Effector CD8-positive, alpha-beta T cell (primary cell): ENCODE measurements around the gene CMKLR1.

Source experiments
- DNase-seq: peaks from one replicate; lab custom pipeline; 2025; lab: John Stamatoyannopoulos, UW
- total RNA-seq, 4 experiments: gene quantifications; one replicate each; lab custom pipeline; 2026; lab: John Stamatoyannopoulos, UW

The CMKLR1 gene, protein sequence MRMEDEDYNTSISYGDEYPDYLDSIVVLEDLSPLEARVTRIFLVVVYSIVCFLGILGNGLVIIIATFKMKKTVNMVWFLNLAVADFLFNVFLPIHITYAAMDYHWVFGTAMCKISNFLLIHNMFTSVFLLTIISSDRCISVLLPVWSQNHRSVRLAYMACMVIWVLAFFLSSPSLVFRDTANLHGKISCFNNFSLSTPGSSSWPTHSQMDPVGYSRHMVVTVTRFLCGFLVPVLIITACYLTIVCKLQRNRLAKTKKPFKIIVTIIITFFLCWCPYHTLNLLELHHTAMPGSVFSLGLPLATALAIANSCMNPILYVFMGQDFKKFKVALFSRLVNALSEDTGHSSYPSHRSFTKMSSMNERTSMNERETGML
- 1.1 to 8.8 (median 6.2) reads per million in 4 experiments for total RNA-seq

DNA sequence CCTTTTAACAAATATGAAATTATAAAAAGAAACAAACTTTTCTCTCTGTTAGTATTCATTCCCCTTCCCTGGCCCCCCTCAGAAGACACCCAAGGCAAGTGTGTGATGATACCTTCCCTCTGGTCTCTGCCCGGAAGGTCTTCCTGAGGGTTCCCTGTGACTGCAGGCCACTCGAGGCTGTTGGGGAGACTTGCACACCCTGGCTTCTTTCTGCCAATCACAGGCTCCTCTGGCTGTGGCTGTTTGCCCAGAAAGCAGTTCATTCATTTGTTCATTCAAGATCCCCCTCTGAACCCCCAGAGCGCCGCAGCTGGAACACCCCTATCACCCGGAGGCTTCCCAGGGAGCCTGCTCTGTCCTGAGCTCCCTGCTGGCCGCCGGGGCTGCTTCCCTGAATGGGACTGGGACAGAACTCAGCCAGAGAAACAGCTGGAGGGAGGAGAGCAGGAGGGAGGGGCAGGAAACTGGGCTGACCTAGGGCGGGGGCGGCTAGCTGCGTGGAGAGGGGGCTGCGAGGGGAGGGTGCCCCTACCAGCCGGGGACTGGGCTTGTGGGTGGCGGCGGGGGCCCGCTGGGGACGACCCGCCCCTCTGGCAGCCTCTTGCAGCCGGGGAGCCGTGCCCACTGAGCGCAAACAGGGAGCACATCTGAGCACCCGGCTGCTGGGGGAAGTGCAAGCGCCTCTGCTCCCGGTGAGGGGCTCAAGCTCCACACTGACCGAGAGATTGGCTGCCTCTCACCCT lies at the start of gene CMKLR1:
TSS of gene CMKLR1 (minus strand) at position 397 of the 743 bp plus-strand sequence. CDS start 45,720 bp downstream, outside the sequence.
- DNase-seq = no peak

DNA sequence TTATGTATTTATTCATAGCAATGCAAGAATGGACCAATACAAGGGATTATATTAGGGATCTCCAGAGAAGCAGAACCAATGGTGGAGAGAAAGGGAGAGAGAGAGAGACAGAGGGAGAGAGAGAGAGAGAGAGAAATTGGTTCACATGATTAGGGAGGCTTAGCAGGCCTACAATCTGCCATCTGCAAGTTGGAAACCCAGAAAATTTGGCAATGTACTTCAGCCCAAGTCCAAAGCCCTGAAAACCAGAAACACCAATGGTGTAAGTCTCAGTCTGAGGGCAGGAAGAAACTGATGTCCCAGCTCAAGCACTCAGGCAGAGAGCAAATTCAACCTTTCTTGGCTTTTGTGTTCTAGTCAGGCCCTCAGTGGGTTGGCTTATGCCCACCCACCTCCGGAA lies 48.7 kb upstream of the CMKLR1 start:
- no peak for DNase-seq

DNA sequence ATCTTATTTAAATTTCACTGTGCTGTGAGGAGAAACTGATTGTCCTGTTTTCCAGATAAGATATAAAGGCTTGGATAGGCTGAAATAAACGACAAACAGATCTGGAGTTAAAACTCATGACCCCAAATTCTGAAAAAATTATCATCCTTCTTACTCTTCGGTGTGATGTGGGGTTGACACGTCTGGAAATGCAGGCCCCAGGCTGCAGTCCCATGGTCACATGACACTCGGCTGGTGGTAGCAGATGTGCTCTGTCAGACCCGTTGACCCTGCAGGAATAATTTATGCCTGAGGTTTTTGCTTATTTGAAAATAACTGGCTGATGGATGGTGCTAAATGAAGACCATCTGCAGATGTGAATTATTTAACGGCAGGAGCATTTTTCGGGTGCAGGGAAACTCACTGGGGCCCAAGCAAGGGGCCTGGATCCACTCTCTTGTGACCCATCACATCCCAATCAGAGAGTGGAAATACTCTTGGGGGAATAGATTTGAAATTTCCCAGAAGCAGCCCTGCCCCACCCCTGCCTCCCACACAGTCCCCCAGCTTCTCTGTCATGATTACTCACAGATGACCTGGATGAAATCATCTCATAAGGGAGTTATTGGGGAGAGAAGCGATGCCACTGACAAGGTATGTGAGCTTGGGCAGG lies 47.7 kb upstream of the CMKLR1 start:
- DNase-seq = no peak

DNA sequence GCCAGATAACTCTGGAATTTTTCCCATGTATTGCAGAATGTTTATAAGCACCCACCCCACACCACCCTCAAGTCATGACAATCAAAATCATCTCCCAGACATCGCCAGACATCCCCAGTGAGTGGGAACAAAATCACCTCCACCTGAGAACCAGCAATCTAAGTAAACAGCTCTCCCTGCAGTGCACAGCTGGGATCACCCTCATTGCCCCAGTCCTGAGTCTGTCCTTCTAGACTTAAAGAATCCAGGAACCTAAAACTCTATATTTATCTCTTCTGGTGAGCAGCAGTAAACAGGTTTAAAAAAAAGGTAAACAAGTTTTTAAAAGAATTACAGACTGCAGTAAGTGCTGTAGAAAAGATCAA lies 43.3 kb upstream of the CMKLR1 start:
- DNase-seq = no peak

DNA sequence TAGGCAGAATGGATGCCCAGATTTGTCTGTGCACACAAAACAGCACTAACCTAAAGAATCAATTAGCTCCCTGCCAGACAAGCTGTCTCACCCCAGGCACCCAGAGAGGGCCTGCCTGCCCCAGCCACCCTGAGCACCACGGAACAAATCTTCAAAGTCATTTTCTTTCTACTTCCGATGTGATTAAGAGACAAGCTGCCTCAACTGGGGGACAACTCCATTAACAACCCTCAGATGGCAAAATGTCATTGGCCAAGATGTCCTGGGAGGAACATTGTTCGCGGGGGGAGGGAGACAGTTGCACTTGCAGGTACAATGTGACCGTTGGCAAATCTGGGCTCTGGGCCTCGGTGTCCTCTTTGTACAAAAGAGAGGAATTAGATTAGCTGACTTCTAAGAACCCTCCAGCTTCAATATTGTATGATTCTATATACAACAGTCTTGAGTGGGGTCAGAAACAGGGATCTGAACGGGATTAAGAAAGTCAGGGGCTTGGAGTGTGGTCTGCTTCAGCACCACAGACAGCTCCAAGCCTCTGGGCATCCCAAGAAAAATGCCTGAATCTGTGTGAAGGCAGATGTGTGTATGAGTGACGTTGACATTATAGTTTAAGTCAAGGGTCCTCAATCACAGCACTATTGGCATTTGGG lies 42.8 kb upstream of the CMKLR1 start:
- no peak for DNase-seq

DNA sequence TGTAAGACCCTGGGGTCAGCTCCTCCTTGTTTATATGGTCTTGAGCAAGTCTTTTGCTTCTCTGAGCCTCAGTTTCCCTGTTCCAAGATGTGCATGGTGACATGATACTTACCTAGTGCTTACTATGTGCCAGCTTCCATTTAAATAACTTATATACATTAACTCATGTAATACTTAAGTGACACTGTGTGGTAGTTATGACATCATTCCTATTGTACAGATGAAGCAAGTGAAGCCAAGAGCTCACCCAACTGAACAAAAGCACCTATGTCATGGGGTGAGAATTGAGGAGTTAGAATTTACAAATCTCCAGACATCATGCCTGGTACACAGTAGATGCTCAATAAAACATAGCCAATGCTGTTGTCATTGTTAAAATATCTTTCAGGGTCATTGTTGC lies 41.3 kb upstream of the CMKLR1 start:
- DNase-seq = no peak

DNA sequence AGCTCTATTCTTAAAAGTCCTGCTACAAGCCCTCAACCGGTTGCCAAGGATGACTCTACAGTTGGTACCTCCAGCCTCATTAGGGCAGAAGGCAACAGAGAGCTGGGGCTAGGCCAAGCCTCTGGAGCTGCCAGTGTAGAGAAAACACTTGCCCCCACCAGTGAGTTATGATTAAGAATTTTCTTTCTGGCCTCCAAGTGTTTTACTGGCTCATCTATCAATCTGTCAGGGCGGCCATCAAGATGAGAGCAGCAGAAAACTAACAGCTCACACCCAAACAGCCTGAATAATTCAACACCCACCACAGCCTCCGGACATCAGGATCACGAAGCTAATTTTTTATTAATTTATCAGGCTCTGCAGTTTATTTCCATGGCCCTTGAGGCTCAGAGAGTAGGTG lies 40.7 kb upstream of the CMKLR1 start:
- no peak for DNase-seq

DNA sequence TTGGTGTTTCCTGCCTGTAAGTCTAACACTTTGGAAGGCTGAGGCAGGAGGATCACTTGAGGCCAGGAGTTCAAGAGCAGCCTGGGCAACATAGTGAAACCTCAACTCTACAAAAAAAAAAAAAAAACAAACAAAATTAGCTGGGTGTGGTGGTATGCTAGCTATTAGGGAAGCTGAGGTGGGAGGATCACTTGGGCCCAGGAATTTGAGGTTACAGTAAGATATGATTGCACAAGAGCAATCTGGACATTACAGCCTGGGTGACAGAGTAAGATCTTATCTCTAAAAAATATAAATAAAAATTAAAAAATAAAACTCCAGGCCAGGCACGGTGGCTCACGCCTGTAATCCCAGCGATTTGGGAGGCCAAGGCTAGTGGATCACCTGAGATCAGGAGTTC lies 39.8 kb upstream of the CMKLR1 start:
- DNase-seq = no peak

DNA sequence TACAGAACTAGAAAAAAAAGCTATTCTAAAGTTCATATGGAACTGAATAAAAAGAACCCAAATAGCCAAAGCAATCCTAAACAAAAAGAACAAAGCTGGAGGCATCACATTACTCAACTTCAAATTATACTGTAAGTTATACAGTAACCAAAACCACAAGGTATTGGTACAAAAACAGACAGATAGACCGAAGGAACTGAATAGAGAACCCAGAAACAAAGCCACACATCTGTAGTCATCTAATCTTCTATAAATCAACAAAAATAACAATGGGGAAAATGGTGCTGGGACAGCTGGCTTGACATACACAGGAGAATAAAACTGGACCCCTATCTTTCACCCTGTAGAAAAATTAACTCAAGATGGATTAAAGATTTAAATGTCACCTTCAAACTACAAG lies 38.1 kb upstream of the CMKLR1 start:
- no peak for DNase-seq

DNA sequence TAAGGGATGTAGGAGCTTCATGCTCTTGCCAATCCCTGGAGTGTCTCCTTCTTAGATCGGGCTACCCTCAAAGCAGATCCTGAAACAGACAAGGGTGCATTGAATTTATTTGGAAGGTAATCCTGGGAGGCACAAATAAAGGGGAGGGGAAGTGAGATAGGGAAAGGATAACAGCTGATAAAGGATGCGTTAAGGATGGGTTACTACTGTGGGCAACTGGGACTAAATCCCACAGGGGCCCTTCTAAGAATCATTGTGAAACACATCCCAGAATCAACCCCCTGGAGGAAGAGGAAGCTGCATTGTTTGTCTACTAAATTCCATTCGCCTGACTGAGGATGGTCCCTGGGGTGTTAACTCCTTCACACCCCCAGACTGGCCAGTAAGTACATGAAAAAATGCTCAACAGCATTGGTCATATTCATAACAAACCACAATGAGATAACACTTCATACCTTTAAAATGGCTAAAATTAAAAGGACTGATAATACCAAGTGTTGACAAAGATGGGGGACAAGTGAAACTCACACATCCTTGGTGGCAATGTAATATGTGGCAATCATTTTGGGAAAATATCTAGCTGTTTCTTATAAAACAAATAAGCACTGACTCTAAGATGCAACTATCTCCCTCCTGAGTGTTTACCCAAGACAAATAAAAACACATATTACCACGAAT lies 37.0 kb upstream of the CMKLR1 start:
- DNase-seq = no peak

DNA sequence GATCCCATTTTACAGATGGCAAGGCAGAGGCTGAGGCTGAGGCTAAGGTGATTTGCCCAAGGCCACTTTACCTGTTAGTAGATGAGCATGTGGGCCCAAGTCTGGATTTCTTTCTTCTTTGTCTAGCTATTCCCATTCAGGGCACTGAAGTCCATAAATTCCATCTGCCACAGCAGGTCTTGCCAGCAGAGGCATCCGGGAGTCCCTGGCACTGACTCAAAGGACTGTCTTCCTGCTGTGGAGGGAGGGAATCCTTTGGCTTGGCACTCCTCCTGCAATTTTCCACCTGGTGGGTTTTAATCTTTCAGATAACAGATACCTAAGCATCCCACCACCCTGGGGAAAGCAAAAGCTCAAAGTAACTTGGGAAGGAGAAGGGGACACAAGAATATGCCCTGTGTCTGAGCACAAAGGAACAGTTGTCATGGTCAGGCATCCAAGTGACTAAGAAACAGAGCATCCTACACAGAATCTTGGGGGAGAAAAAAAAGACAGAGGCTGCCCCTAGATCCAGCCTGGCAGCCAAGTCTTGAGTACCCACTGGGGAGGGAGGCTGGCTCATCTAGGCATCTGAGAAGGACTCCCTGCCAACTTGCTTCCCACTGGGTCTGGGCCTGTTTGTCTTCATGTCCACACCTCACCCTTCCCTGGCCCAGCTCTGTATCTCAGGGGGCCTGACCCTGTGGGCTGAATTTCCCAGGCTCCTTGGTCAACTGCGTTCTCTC lies 35.6 kb upstream of the CMKLR1 start:
- no peak for DNase-seq

DNA sequence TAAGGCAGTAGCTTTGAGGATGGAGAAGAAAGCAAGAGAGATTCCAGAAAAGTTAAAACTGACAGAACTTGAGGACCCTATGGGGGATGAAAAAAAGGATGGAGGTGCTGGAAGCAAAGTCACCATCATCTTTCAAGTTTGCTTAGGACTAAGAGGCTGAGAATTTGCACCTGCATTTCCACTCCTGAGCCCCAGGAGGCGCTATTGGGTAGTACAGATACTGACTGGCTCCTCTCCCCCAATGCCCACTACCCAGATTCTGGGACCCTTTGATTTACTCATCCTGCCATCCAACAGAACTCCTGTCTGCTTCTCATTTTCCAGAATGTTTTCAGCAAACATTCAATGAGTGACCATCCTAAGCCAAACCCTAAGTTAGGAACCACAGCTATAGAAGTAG lies 34.0 kb upstream of the CMKLR1 start:
- DNase-seq = no peak

DNA sequence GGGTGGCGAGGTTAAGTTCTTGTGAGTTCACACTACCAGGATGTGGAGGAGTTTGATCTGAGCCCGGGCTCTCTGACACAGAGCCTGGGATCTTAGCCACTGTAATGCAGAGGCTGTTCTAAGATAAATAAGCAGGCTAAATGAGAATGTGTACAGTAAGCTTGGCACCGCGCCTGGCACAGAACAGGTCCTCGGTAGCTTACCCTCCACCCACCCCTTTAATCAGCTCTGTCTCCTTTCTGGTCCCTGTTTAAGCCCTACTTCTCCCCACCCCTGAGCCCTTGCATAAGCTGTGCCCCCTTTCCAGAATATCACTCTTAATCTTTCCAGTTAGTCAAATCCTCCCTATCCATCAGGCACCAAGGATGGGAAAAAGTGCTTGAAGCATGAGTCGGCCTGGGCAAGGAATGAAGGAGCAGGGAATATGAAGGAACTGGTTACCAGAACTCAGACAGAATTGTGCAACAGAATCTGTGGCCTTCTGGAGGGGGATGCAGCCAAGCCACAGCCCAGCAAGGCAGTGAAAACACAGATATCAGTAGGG lies 32.8 kb upstream of the CMKLR1 start:
- DNase-seq = no peak

DNA sequence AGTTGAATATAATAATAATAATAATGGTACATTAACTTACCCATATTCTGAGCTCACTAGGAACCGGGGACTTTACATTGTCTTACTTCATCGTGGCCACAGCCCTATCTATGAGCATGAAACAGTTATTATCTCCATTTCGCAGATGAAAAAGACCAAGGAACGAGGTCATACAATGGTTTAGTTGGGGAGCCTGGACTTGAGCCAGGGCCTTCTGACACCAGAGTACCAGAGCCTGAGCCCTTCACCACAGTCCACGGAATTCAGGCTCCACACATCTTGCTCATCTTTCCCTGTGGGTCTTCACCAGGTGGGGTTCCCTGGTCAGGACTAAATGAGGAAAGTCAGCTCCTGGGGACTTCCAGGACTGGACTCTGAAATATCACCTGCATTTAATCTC lies 31.3 kb upstream of the CMKLR1 start:
- DNase-seq = no peak

DNA sequence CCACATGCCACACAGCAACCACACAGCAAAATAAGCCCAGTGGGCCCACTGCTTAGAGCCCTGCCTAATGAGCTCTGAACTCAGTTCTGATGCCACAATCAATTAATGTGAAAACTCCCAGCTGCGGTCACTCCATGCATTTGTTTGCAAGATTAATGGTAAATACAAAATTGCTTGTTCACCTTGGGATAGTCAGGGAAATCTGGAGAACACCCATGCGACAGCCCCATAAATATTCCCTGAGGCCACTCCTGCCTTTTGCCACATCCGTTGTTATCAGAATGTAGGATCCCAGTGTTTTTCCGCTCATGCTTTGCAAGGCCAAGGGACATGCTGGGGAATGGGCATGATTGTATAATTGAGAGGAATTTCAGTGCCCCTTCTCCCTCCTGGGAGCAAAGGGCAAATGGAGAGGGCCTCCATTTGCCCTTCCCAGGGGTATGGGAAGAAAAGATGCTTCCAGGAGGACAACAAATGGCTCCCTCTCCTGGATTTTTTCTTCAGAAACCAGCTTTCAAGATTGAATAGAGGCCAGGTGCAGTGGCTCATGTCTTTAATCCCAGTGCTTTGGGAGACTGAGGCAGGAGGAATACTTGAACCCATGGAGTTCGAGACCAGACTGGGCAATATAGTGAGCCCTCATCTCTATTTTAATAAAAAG lies 30.8 kb upstream of the CMKLR1 start:
- DNase-seq = no peak

DNA sequence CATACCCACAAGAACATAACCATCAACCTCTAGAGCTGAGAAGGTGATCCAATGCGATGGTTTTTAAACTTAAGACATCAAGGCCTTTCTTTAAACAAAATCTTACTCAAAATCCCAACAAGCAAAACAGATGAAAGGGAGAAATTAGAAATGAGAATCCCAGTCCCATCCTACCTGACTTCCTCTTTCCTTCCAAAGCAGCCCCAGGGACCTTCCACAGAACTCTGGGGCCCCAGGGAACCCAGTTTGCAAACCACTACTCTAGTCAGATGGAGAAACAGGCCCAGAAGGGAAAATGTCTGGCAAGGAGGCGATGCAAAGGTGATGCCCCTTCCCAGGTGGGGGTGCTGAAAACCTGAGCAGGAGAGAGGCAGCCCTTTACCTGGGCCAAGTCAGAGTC lies 29.0 kb upstream of the CMKLR1 start:
- no peak for DNase-seq

DNA sequence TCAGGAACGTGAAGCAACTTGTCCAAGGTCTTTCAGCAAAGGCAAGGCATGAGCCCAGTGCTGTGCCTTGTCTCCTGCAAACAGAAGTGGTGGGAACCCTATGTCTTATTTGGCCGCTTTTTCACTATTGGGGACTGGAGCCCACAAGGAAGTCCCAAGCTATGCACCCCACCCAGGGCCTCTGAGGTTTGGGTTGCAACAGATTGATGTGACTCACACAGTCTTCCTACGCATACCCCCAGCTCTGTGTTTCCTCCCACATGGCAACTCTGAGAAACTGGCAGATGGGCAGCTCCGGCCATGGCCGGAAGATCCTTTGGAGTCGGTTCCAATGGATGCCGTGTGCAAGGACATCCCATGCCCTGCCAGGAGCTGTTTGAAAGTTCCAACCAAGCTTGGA lies 28.3 kb upstream of the CMKLR1 start:
- no peak for DNase-seq

DNA sequence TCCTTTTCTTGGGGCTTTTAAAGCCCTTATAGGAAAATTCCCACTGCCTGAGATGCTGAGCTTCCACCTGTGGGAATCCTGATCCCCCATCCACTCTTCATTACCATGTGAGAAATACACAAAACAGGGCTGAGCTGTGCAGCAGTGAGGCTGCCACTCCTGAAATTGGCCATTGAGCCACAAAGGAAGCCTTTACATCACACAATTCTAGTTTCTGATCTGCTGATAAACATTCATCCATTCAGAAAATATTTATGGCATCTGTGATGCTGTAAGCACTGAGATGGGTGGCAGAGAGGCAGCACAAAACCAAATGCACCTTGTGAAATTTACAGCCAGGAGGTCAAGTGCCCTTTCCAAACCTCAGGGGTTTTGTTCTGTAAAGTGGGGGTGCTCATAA lies 26.2 kb upstream of the CMKLR1 start:
- no peak for DNase-seq

DNA sequence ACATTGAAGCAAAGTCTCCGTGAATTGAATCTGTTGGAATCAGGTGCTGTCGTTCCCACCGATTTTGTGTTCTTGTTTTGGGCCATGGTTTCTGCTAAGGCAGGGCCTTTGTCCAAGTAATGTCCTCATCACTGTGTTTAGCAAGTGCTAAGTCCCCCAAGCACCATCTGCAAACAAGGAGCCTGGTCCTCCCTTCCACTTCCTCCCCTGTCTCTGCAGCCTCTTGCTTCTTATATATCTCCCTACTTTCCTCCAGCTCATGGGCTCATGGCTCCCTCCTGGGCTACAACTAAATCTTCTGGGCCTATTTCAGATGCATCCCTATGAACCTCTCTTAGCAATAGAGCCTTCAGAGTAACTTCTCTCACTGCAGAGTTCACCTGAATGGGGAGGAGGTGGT lies 25.8 kb upstream of the CMKLR1 start:
- no peak for DNase-seq

DNA sequence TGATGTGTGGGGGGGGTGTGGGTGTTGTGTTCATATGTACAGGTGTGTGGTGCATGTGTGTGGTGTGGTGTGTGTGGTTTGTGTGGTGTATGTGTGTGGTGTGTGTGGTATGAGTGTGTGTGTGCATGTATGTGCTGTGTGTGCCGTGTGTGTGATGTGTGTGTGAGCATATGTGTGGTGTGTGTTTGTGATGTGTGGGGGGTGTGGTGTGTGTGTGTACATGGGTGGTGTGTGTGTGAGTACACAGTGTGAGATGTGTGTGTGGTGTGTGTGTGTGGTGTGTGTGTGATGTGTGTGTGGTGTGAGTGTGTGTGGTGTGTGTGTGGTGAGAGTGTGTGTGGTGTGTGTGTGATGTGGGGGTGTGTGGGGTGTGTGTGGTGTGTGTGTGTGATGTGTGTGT lies 24.5 kb upstream of the CMKLR1 start:
- no peak for DNase-seq
